T-helper 1 cell treated with Interleukin-12 subunit alpha and Interleukin-12 subunit beta and Interleukin-4 antibody, amounts not matched to agents 30 ng/mL and 1 ng/mL, for 36 hours (primary cell): Measurements from ENCODE around the gene ZFPL1. TPM values are rescaled to one million over a fixed set of nuclear protein-coding genes. Genes with fewer than 3 reads are reported as not detected.

ENCODE experiments used
- intact Hi-C: fragments of 100-400 bp; cut with micrococcal nuclease; formaldehyde crosslinking; loops from one replicate; pipeline ENCODE4 v1.15.1; 2024
- total RNA-seq: library from RNA; stranded (reverse); gene quantifications from 2 replicates; pipeline ENCODE4 v1.2.3, GENCODE V29; 2022

The ZFPL1 gene
- total RNA-seq, 1 donor from 2014 or later, result 33.9 TPM

DNA sequence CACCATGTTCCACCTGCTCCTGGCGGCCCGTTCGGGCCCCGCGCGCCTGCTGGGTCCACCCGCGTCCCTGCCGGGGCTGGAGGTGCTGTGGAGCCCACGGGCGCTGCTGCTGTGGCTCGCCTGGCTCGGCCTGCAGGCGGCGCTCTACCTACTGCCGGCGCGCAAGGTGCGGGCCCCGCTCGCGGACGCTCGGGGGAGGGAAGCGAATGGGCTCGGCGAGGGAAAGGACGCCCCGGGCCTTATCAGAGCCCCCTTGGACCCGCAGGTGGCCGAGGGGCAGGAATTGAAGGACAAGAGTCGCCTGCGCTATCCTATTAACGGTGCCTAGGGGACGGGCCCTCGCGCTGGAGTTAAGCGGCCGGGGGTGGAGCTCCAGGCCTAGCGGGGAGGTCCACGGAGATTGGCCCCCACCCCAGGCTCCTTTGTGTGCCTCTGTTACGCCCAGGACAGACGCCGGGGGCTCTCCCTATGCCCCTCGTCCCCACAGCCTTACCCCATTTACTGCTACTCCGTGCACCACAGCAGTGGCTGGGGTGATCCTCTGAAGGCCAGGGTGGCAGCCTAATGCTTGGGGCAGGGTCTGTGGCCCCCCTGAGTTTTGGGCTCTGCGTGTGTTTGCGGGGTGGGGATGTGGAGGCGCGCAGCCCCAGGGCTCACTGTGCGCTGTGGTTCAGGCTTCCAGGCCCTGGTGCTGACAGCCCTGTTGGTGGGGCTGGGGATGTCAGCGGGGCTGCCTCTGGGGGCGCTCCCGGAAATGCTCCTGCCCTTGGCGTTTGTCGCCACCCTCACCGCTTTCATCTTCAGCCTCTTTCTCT, 28.7 kb downstream of the ZFPL1 start:
- intact Hi-C loops, result loop anchor here (1.0 to 10.0 kb wide), 3 partner anchors 85 to 1152 kb away; partner anchors contain the start of genes DPF2, RAB1B and SNX15

GRCh38 chr11:65113361-65113756, 29.3 kb downstream of the ZFPL1 start:
- intact Hi-C loops, result loop anchor here (5.0 to 10.0 kb wide), 2 partner anchors 219 to 1151 kb away; partner anchors contain the start of genes DPF2 and RAB1B

DNA sequence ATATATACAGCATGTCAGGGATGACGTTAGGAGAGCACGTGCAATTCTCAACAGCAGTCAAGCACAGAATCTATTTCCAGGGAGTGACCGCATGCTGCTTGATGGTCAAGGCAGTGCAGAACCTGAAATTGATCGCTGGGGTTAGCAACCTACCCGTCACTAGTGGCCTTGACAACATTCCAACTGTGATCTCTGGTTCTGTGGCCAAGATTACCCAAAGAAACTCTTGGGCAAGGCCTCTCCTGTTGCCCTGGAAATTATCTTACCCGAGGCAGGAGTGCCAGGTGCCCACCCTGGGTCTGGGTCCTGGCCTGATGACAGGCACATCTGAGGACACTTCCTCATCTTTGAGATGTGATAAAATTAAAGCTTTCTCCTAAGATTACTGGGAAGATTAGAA, 29.8 kb downstream of the ZFPL1 start:
- intact Hi-C loops, result loop anchor here (5.0 to 10.0 kb wide), 2 partner anchors 218 to 1151 kb away; partner anchors contain the start of genes DPF2 and RAB1B

DNA sequence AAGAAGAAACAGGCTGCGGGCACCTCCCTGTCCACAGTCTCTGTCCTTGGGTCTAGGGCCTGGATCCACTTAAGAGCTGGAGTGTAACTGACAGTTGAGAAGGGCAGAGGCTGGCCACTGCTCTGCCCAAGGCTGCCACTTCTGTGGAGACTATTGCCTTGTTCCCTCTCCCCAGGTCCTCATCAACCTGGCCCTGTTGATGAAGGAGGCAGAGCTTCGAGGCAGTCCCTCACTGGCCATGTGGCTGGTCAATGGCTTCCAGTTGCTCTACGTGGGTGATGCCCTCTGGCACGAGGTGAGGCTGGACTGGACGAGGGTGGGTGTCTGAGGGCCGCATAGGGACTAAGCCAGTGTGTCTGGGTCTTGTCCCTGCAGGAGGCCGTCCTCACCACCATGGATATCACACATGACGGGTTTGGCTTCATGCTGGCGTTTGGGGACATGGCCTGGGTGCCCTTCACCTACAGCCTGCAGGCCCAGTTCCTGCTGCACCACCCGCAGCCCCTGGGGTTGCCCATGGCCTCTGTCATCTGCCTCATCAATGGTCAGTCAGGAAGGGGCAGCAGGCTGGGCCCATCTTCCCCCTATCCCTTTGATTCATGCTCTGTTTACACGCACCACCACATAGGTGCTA, 30.6 kb downstream of the ZFPL1 start:
- intact Hi-C loops, result loop anchor here (5.0 to 10.0 kb wide), 2 partner anchors 218 to 1150 kb away; partner anchors contain the start of genes DPF2 and RAB1B

GRCh38 chr11:65115361-65116082, 31.5 kb downstream of the ZFPL1 start:
- intact Hi-C loops, result loop anchor here (10.0 kb wide), 1 partner anchor 1149 kb away; the partner anchor contains the start of gene RAB1B

- intact Hi-C loops, result loop anchor here (1.0 to 10.0 kb wide), 13 partner anchors 19 to 1148 kb away; partner anchors contain the start of genes ATG2A, CDCA5, MEN1 and PCNX3
These were observed 32.6 kb downstream of the ZFPL1 start for GRCh38 chr11:65116370-65117205.

GRCh38 chr11:65117206-65118096, 33.4 kb downstream of the ZFPL1 start, which contains the start of gene ZNHIT2:
TSS of gene ZNHIT2 (minus strand) at chr11:65117701. CDS start at chr11:65117653, 48 bp downstream.
- intact Hi-C loops, result loop anchor here (1.0 to 10.0 kb wide), 13 partner anchors 18 to 1147 kb away; partner anchors contain the start of genes ATG2A, CDCA5, MEN1 and PCNX3

DNA sequence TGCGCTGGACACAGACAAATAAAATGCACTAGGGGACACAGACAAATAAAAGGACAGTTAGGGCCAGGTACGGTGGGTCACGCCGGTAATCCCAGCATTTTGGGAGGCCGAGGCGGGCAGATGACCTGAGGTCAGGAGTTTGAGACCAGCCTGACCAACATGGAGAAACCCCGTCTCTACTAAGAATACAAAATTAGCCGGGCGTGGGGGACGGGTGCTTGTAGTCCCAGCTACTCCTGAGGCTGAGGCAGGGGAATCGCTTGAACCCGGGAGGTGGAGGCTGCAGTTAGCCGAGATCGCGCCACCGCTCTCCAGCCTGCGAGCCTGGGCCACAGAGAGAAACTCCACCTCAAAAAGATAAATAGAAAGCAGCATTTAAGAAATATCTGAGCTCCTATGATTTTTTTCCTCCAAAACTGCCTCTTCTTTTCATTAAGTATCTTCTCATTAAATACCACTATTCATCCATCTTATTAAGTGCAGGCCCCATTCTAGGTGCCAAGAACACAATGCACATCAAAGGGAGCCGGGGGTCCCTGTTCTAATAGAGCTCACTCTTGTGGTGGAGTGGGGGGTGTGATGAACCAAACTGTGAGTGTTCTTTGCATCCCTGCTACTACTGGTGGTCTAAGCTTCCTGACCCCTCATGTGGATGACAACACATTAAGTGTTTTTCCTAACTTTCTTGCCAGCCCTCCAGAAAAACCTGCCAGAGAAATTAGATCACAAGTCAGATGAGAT, 34.2 kb downstream of the ZFPL1 start:
- intact Hi-C loops, result loop anchor here (10.0 kb wide), 1 partner anchor 1147 kb away; the partner anchor contains the start of gene RAB1B

DNA sequence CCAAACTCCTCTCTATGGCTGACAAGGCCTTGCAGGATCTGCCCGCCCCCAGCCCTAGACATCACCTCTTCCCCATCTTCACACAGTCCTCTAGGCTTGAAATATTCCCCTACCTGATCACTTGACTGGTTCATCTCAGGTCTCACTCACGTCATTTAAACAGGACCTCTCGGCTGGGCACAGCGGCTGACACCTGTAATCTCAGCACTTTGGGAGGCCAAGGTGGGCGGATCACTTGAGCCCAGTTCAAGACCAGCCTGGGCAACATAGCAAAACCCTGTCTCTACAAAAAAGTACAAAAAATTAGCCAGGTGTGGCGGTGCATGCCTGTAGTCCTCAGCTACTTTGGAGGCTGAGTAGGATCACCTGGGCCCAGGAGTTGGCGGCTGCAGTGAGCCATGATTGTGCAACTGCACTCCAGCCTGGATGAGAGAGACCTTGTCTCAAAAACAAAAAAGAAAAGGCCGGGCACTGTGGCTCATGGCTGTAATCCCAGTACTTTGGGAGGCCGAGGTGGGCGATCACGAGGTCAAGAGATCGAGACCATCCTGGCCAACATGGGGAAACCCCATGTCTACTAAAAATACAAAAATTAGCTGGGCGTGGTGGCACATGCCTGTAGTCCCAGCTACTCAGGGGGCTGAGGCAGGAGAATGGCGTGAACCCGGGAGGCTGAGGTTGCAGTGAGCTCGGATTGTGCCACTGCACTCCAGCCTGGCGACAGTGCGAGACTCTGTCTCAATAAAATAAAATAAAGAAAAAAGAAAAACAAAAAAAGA, 35.1 kb downstream of the ZFPL1 start:
- intact Hi-C loops, result loop anchor here (10.0 kb wide), 1 partner anchor 1146 kb away; the partner anchor contains the start of gene RAB1B

DNA sequence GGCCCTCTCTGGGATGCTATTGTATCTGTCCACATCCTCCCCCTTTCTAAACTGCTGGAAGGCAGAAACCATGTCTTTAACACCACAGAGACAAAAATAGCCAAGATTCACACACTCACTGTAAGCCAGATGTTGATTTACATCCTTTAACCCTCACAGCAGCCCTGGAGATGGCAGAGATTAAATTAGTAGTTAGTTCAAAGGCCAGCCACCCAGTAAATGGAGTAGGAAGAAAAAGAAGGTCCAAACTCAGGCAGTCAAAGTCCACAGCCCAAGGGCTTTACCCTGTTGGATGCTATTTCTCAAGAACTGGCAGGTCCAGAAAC, 35.6 kb downstream of the ZFPL1 start:
- intact Hi-C loops, result loop anchor here (10.0 kb wide), 1 partner anchor 1145 kb away; the partner anchor contains the start of gene RAB1B

GRCh38 chr11:65120831-65121230, 36.8 kb downstream of the ZFPL1 start:
- intact Hi-C loops, result loop anchor here (5.0 to 10.0 kb wide), 2 partner anchors 451 to 1224 kb away; partner anchors contain the start of genes B4GAT1, BRMS1, FAM89B and ZNRD2

GRCh38 chr11:65121447-65121864, 37.4 kb downstream of the ZFPL1 start:
- intact Hi-C loops, result loop anchor here (5.0 to 10.0 kb wide), 2 partner anchors 451 to 1223 kb away; partner anchors contain the start of genes B4GAT1, BRMS1, FAM89B and ZNRD2

DNA sequence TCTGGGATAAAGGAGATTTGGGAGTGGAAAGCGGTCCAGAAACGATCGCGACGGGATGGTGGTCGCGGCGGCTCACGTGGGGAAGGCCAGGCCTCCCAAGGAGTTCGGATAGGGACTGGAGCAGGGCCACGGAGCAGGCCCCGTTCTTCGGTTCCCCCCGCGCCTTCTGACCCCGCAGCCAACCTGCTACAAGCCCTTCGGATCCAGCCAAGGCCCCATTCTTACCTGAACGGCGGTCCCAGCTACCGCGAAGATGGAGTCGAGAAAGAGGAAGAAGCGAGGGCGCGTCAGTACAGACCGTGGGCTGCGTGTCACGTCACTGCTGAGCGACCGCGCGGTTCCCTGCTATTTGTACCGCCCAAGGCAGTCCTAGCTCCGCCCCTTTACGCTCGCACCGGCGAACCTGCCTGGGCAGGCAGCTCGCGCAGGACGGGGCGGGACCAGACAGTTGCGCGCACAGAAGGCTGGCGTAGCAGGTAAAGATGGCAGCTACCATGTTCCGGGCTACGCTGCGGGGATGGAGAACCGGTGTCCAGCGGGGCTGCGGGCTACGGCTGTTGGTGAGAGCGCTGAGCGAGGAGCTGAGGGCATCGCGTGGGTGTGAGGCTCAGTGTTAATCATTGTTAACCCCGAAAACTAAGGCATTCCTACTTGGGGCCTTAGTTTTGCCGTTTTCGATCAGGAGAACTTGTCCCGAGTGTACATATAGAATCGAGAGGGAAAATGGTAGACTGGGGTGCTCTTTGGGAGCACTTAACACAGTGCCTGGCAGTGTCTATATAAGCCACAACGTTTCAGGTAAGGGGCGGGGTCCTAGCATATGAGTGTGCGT, 38.1 kb downstream of the ZFPL1 start, which contains the start of the genes FAU and MRPL49:
Gene FAU (minus strand): TSS at position 270 of the 832 bp plus-strand sequence. CDS start 321 bp downstream, outside the sequence.
Gene MRPL49 (plus strand): TSS at position 457 of the 832 bp plus-strand sequence. CDS start 26 bp downstream, at position 483.
- intact Hi-C loops, result loop anchor here (1.0 to 10.0 kb wide), 10 partner anchors 12 to 1223 kb away; partner anchors contain the start of genes ARL2, B4GAT1, BRMS1 and CDCA5

GRCh38 chr11:65124480-65125196, 40.6 kb downstream of the ZFPL1 start:
- intact Hi-C loops, result loop anchor here (5.0 to 10.0 kb wide), 2 partner anchors 448 to 1220 kb away; partner anchors contain the start of genes B4GAT1, BRMS1, FAM89B and ZNRD2
